Panc1 (cell line): ENCODE measurements around the gene CEBPE.

Source experiments
- CTCF ChIP-seq: fragments of 450-650 bp; IDR thresholded peaks from 2 replicates; pipeline ENCODE4 v1.5.1; 2017; ENCODE audit warnings: mild to moderate bottlenecking
- POLR2AphosphoS5 ChIP-seq: IDR thresholded peaks from 2 replicates; pipeline ENCODE4 v1.6.1; 2012; ENCODE audit warnings: mild to moderate bottlenecking, low read depth, low read length, moderate library complexity
- TCF7L2 ChIP-seq: IDR thresholded peaks from 2 replicates; pipeline ENCODE4 v1.6.1; 2011; ENCODE audit warnings: mild to moderate bottlenecking, low read depth, low read length, inconsistent platforms

- no peak for TF ChIP-seq CTCF
- no peak for TF ChIP-seq POLR2AphosphoS5
- no peak for TF ChIP-seq TCF7L2
Measured at GRCh38 chr14:23140371-23140770, 21.3 kb upstream of the CEBPE start.
